Stomach (tissue), 9 donors: ENCODE measurements around the gene DIP2A. TPM values are rescaled to one million over a fixed set of nuclear protein-coding genes. Genes with fewer than 3 reads are reported as not detected.

ENCODE experiments used
- DNase-seq, 2 donors: peaks; one replicate each; pipeline versions ENCODE4 v3.0.0 to v3.0.0-alpha.2; 2013 to 2019
- H3K27ac ChIP-seq, 5 donors: fragments of 200-600 bp in 4 of 5; sonication (generic) in 4 of 5; one replicate each; pipeline ENCODE4 v1.5.1; 2013 to 2019; ENCODE audit warnings: mild to moderate bottlenecking in 1 of 5, moderate library complexity in 1 of 5
- H3K27me3 ChIP-seq, 3 donors: fragments of 200-600 bp; sonication (generic); one replicate each; pipeline ENCODE4 v1.5.1; 2017 to 2019; ENCODE audit warnings: mixed run types in 1 of 3
- H3K36me3 ChIP-seq, 4 donors: fragments of 200-600 bp; sonication (generic); 1 replicate in 3 of 4; 2 replicates in 1 of 4; pipeline ENCODE4 v1.5.1; 2016 to 2019
- H3K4me1 ChIP-seq, 4 donors: fragments of 200-600 bp; sonication (generic); one replicate each; pipeline ENCODE4 v1.5.1; 2016 to 2019
- H3K4me3 ChIP-seq, 4 donors: fragments of 200-600 bp; sonication (generic) in 3 of 4; one replicate each; pipeline ENCODE4 v1.5.1; 2016 to 2019; ENCODE audit warnings: mild to moderate bottlenecking in 1 of 4
- H3K9me3 ChIP-seq, 4 donors: fragments of 200-600 bp; sonication (generic); one replicate each; pipeline ENCODE4 v1.5.1; 2016 to 2019
- EP300 ChIP-seq: sonication (generic); formaldehyde crosslinking; IDR thresholded peaks from one replicate; pipeline ENCODE4 v1.6.1; 2017; ENCODE audit warnings: antibody characterized with exemption
- POLR2A ChIP-seq, 4 donors: fragments of 450-650 bp; IDR thresholded peaks; one replicate each; pipeline ENCODE4 v1.6.1; 2016; ENCODE audit warnings: antibody characterized with exemption in 4 of 4, control low read depth in 2 of 4, mild to moderate bottlenecking in 1 of 4, moderate library complexity in 1 of 4
- POLR2AphosphoS5 ChIP-seq, 3 donors: sonication (generic); formaldehyde crosslinking; IDR thresholded peaks; one replicate each; pipeline ENCODE4 v1.6.1; 2016; ENCODE audit warnings: antibody characterized with exemption in 3 of 3
- WGBS, 5 donors: extraction: QIAGEN DNeasy Blood & Tissue Kit in 3 of 5; methylation state at CpG; one replicate each; pipeline versions ENCODE4 v1.1.5 to v1.1.7; 2013 to 2018; 5-methylcytosine and 5-hydroxymethylcytosine counted together
- intact Hi-C: fragments of 100-400 bp; cut with DNase I; formaldehyde crosslinking; loops from one replicate; pipeline ENCODE4 v1.15.1; 2023; ENCODE audit warnings: low total_unique reads
- polyA plus RNA-seq, 3 donors: library from polyadenylated mRNA; stranded (reverse); fragments of 200-250 nt; gene quantifications; one replicate each; pipeline ENCODE4 v1.2.3, GENCODE V29; 2013
- total RNA-seq, 5 donors: library from RNA; depleted of rRNA; stranded (reverse); fragments of >200 nt; gene quantifications; one replicate each; pipeline versions ENCODE4 v1.1.0 to v1.2.3, GENCODE V29; 2014 to 2016
- TF ChIP-seq, protein P1 (sequence below), 7 experiments: fragments of 450-650 bp in 4 of 7; fragments of 200-600 bp in 3 of 7; sonication (generic) in 3 of 7; IDR thresholded peaks; one replicate each; pipeline ENCODE4 v1.5.1; 2016 to 2019; ENCODE audit warnings: antibody characterized with exemption in 7 of 7, control low read depth in 2 of 7, mild to moderate bottlenecking in 1 of 7
- donor health status: healthy with polysubstance abuse.
- donor health status: Bipolar disorder and iron deficiency.
- donor health status: healthy.

Gene DIP2A
- total and polyA plus RNA-seq, 8 donors, result 7.3 to 122 (median 51.0) TPM

DNA sequence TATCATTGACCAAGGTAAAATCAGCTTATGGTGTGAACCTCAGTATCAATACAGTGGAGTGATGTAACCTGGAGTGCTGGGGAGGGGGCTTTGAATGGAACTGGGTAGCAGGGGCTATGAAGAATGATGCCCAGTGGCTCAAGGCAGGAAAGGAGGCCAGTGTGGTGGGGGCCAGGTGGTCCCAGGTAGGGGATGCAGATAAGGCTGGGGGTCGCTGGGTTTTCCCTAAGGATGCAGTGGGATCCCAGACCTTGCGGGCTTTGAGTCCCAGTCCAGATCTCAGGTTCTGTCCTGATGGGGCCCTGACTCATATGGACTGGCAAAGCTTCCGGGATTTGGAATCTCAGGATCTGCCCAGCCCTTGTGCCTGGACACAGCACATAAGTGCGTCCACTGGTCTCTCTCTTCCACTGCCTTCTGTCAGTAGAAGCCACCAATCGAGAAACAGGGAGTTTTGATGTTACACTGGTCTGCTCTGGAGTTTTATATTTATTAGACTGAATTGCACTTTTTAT is 94.2 kb downstream of the DIP2A start:
- Histone ChIP-seq H3K4me3 (no peak overlapping the region), H3K4me1 (peaks cover 0 to 9% (median 0%) of the 10 kb centered on the region in 4 donors), H3K27ac (peak overlapping the region in 1 of 5 donors; percentile 69), H3K27me3 (no peaks in the 10 kb centered on the region), H3K9me3 (no peaks in the 10 kb centered on the region), H3K36me3 (peaks cover 50 to 99% (median 95%) of the 10 kb centered on the region in 4 donors)
- peak in 1 of 2 donors; percentile 21 for DNase-seq
- intact Hi-C loops, result no loop called here
- WGBS, 5 donors, result 92 to 99% (median 96%) methylated on average over 5 of the region's 5 CpGs
- TF ChIP-seq EP300 (no peak), POLR2AphosphoS5 (IDR thresholded peaks at IDR 0.05) (no peak), POLR2A (IDR thresholded peaks at IDR 0.05) (no peak)
- TF ChIP-seq, protein P1, sequence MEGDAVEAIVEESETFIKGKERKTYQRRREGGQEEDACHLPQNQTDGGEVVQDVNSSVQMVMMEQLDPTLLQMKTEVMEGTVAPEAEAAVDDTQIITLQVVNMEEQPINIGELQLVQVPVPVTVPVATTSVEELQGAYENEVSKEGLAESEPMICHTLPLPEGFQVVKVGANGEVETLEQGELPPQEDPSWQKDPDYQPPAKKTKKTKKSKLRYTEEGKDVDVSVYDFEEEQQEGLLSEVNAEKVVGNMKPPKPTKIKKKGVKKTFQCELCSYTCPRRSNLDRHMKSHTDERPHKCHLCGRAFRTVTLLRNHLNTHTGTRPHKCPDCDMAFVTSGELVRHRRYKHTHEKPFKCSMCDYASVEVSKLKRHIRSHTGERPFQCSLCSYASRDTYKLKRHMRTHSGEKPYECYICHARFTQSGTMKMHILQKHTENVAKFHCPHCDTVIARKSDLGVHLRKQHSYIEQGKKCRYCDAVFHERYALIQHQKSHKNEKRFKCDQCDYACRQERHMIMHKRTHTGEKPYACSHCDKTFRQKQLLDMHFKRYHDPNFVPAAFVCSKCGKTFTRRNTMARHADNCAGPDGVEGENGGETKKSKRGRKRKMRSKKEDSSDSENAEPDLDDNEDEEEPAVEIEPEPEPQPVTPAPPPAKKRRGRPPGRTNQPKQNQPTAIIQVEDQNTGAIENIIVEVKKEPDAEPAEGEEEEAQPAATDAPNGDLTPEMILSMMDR (IDR thresholded peaks at IDR 0.05), result no peak

DNA sequence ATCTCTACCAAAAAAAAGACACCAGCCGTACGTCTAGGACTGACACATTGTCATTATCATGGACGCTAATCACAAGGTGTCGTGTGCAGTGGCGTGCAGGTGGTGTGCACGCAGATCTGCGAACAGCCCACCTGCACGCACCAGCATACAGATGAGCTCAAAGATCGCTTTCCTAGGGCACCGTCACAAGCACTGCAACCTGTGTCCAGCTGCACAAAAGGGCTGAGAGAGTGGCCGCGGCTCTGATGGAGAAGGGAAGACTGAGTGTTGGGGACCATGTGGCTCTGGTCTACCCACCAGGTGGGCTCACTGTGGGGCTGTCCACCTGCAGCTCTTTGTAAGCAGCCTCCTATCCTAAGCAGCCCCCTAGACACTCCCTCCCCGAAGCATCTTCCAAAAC is 95.3 kb downstream of the DIP2A start:
- intact Hi-C loops, result no loop called here
- 97% methylated on average over 13 of the region's 13 CpGs for WGBS, 5 donors

DNA sequence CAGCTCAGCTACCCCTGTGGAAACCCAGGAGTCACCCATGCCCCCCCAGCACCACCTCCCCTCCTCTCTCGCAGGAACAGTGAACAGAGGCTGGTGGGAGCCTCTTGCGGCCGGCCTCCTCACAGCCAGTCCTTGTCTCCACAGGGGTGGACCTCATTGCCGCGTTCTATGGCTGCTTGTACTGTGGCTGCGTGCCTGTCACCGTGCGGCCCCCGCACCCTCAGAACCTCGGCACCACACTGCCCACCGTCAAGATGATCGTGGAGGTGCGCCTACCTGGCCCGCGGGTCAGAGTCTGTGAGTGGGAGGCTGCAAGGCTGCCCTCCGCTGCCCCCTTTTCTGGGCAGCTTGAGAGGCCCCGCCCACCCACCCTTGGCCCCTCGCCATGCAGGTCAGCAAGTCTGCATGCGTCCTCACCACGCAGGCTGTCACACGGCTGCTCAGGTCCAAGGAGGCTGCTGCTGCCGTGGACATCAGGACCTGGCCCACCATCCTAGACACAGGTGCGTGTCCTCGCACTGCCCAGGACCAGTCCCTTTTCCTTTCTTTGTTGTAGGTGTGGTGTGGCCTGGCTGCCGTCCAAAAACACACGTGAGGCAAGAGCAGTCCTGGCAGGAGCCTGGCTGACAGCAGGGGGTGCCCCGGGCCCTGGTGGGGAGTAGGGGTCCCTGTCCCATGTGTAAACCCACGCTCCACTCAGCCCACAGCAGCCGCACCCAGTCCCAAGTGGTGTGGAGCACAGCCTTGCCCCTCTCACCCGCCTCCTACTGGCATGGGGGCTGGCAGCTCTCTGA is 95.9 kb downstream of the DIP2A start:
- Histone ChIP-seq H3K4me3 (no peak overlapping the region), H3K9me3 (no peaks in the 10 kb centered on the region), H3K27me3 (no peaks in the 10 kb centered on the region), H3K4me1 (peaks cover 0 to 9% (median 0%) of the 10 kb centered on the region in 4 donors), H3K27ac (no peak overlapping the region), H3K36me3 (peaks cover 56 to 100% (median 99%) of the 10 kb centered on the region in 4 donors)
- peak; percentile 25 to 43 for DNase-seq
- intact Hi-C loops, result no loop called here
- 80 to 90% (median 86%) methylated on average over 22 to 30 of the region's 30 CpGs for WGBS, 5 donors
- TF ChIP-seq POLR2A (IDR thresholded peaks at IDR 0.05) (no peak), POLR2AphosphoS5 (IDR thresholded peaks at IDR 0.05) (no peak), EP300 (no peak)
- TF ChIP-seq, protein P1 (IDR thresholded peaks at IDR 0.05), result no peak

More for the DNA sequence above, 95.3 kb downstream of the DIP2A start:
- H3K9me3 ChIP-seq, result no peaks in the 10 kb centered on the region
- no peak for DNase-seq
- no peaks in the 10 kb centered on the region for H3K27me3 ChIP-seq
- TF ChIP-seq POLR2A (IDR thresholded peaks at IDR 0.05), result no peak
- no peak for TF ChIP-seq POLR2AphosphoS5 (IDR thresholded peaks at IDR 0.05)
- TF ChIP-seq EP300, result no peak
- TF ChIP-seq, protein P1 (IDR thresholded peaks at IDR 0.05), result no peak
- H3K4me3 ChIP-seq, result no peak overlapping the region
- H3K4me1 ChIP-seq, result peaks cover 0 to 9% (median 0%) of the 10 kb centered on the region in 4 donors
- no peak overlapping the region for H3K27ac ChIP-seq
- peaks cover 53 to 99% (median 95%) of the 10 kb centered on the region in 4 donors for H3K36me3 ChIP-seq

DNA sequence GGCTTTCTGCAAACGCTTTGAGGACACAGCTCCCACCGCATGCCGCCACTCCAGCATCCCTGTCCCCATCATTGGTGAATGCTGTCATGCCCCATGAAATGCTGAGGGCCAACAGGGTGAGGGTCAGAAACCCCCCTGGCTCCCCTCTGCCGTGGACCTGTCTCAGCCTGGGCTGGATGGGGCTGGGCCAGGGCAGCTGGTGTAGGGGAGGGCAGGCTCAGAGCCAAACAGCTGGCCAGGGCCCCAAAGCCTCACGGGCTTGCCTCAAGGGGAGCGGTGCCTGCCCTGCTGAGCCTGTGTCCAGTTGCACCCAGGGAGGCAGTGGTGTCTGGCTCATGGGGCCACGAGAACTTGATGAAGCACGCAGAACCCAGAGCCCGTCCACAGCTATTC is 96.5 kb downstream of the DIP2A start:
- 87 to 95% (median 92%) methylated on average over 4 to 9 of the region's 9 CpGs for WGBS, 5 donors
- H3K36me3 ChIP-seq, result peaks cover 54 to 100% (median 99%) of the 10 kb centered on the region in 4 donors
- H3K4me3 ChIP-seq, result no peak overlapping the region
- TF ChIP-seq, protein P1 (IDR thresholded peaks at IDR 0.05), result no peak
- TF ChIP-seq POLR2AphosphoS5 (IDR thresholded peaks at IDR 0.05) (no peak), EP300 (no peak)
- no peak overlapping the region for H3K27ac ChIP-seq
- intact Hi-C loops, result no loop called here
- H3K4me1 ChIP-seq, result peaks cover 0 to 9% (median 0%) of the 10 kb centered on the region in 4 donors
- no peaks in the 10 kb centered on the region for H3K9me3 ChIP-seq
- DNase-seq, result peak in 1 of 2 donors; percentile 13
- H3K27me3 ChIP-seq, result no peaks in the 10 kb centered on the region
